BJ (cell line): ENCODE data around the gene IL13RA1. TPM values are rescaled to one million over a fixed set of nuclear protein-coding genes. Genes with fewer than 3 reads are reported as not detected.
"Not testable (repeated sequence)": the region's sequence is repeated elsewhere in the genome, so short reads cannot be mapped to it uniquely, and the experiment has no call there.

Experiments used
- CTCF ChIA-PET: fragments of 350-600 bp; formaldehyde crosslinking; extraction: SDS; loops from one replicate; lab custom pipeline; 2021; ENCODE audit warnings: antibody characterized with exemption, inconsistent platforms; lab: Yijun Ruan, JAX
- POLR2A ChIA-PET: fragments of 300-600 bp; sonication (Branson Sonifier 250); formaldehyde crosslinking; extraction: SDS; loops from one replicate; lab custom pipeline; 2021; ENCODE audit warnings: antibody characterized with exemption; lab: Charles Lee
- DNase-seq: peaks from one replicate; pipeline ENCODE4 v3.0.0-alpha.2; 2011; ENCODE audit warnings: low read depth
- H3K27me3 ChIP-seq: 2 replicates; pipeline ENCODE4 v1.6.0; 2011; ENCODE audit warnings: low read length; ENCODE audit not compliant: control insufficient read depth, insufficient read depth
- H3K36me3 ChIP-seq: 2 replicates; pipeline ENCODE4 v1.5.1; 2011; ENCODE audit warnings: low read length; ENCODE audit not compliant: control insufficient read depth, insufficient read depth
- H3K4me3 ChIP-seq: 2 replicates; pipeline ENCODE4 v1.5.1; 2011; ENCODE audit warnings: low read depth, mild to moderate bottlenecking, control low read depth, low read length
- CTCF ChIP-seq: IDR thresholded peaks from 2 replicates; pipeline ENCODE4 v1.5.1; 2011; ENCODE audit warnings: low read depth, mild to moderate bottlenecking, control low read depth, inconsistent platforms, low read length, moderate library complexity; ENCODE audit not compliant: insufficient read depth
- polyA plus RNA-seq: library from polyadenylated mRNA; depleted of rRNA; stranded (reverse); fragments of >200 nt; gene quantifications from 2 replicates; pipeline ENCODE4 v1.2.3, GENCODE V29; 2011

IL13RA1 gene
- polyA plus RNA-seq, 1 experiment: 27.7 TPM

DNA sequence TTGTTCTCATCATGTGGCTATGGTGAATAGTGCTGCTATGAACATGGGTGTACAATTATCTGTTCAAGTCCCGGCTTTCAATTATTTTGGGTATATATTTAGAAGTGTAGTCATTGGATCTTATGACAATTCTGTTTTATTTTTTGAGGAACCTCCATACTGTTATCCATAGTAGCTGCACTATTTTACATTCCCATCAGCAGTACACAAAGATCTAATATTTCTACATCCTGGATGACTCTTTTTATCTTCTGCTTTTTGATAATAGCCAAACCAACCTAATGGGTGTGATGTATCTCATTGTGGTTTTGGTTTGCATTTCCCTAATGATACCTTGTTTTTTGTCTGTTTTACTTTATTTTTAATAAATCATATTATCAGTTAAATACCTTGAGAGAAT, 12.9 kb upstream of the IL13RA1 start:
- H3K27me3 ChIP-seq: no peaks in the 10 kb centered on the region
- no peak for TF ChIP-seq CTCF
- no peaks in the 10 kb centered on the region for H3K36me3 ChIP-seq
- H3K4me3 ChIP-seq: no peak overlapping the region
- ChIA-PET CTCF (no interaction called here), POLR2A (no interaction called here)
- DNase-seq: no peak

- H3K27me3 ChIP-seq, POLR2A ChIA-PET, H3K4me3 ChIP-seq, H3K36me3 ChIP-seq, CTCF ChIA-PET, DNase-seq: not testable (repeated sequence)
Observed at GRCh38 chrX:118715917-118716316, 11.5 kb upstream of the IL13RA1 start.

GRCh38 chrX:118716833-118717232, 10.6 kb upstream of the IL13RA1 start:
- DNase-seq, POLR2A ChIA-PET, H3K36me3 ChIP-seq, CTCF ChIA-PET, H3K4me3 ChIP-seq, H3K27me3 ChIP-seq: not testable (repeated sequence)

DNA sequence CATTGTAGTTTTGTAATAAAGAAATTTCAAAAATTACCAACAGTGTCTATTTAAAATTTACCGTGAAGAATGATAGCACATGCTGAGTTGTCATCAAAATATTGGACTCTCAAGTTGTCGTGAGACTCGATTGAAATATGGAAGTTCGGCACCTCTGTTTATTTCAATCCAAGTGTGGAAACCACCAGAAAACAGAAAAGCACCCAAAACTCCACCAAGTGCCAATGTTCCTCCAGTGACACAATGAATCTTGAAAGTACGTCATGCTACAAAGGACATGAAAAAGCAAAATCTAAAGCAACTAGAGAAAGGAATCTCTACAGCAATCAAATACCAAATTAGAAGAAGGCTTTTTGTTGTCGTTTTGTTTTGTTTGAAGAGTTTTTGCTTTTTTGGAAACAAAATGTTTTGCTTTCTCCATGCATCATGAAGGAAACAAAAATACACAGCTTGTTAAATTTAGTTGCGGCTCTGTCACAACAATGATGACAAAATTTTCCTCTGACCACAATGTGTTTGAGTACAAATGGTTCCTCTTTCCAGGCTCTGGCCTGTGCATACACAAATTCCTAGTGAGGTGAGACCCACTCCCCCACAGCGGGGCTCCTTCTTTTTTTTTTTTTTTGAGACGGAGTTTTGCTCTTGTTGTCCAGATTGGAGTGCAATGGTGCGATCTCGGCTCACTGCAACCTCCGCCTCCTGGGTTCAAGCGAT, 9.6 kb upstream of the IL13RA1 start:
- TF ChIP-seq CTCF: no peak
- H3K27me3 ChIP-seq: no peaks in the 10 kb centered on the region
- H3K4me3 ChIP-seq: no peak overlapping the region
- no peaks in the 10 kb centered on the region for H3K36me3 ChIP-seq
- POLR2A ChIA-PET: no interaction called here
- CTCF ChIA-PET: no interaction called here
- no peak for DNase-seq

DNA sequence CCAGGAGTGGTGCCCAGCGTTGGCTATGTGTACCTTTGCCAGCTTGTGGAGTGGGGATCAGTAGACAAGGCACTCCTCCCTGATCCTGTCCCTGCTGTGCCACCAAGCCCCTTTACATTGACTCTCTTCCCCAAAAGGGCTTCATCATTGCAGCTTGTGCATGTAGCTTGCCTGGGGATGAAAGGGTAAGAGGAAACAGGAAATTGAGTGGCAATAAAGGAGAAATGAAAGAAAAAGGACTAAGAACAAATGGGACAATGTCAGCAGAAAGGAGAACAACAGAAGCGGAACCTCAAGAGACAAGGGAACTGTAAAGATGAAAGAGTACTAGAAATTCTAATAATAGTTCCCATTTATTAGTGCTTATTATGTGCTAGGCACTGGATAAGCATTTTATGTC, 8.7 kb upstream of the IL13RA1 start:
- ChIA-PET CTCF (no interaction called here), POLR2A (no interaction called here)
- no peak for DNase-seq
- Histone ChIP-seq H3K4me3 (no peak overlapping the region), H3K36me3 (no peaks in the 10 kb centered on the region), H3K27me3 (no peaks in the 10 kb centered on the region)
- no peak for TF ChIP-seq CTCF

- H3K27me3 ChIP-seq: no peaks in the 10 kb centered on the region
- DNase-seq: no peak
- ChIA-PET CTCF (no interaction called here), POLR2A (no interaction called here)
- no peak for TF ChIP-seq CTCF
- no peak overlapping the region for H3K4me3 ChIP-seq
- no peaks in the 10 kb centered on the region for H3K36me3 ChIP-seq
Observed at GRCh38 chrX:118720058-118720707, 7.2 kb upstream of the IL13RA1 start.
